Measurements from ENCODE around the gene SMKR1.
"Not testable (repeated sequence)": the region's sequence is repeated elsewhere in the genome, so short reads cannot be mapped to it uniquely, and the experiment has no call there.

SMKR1 gene

GRCh38 chr7:129489491-129489890, 12.8 kb upstream of the SMKR1 start:
- no peak for DNase-seq

- no peak for DNase-seq
These were observed 9.9 kb upstream of the SMKR1 start for GRCh38 chr7:129492391-129492790.

- DNase-seq, result no peak
These were observed 8.8 kb upstream of the SMKR1 start for GRCh38 chr7:129493555-129493954.

- DNase-seq, result no peak
These were observed 8.3 kb upstream of the SMKR1 start for GRCh38 chr7:129494041-129494440.

- DNase-seq, result no peak
These were observed 6.3 kb upstream of the SMKR1 start for GRCh38 chr7:129495987-129496386.

- DNase-seq, result no peak
These were observed 5.7 kb upstream of the SMKR1 start for GRCh38 chr7:129496653-129497052.

GRCh38 chr7:129497156-129497555, 5.2 kb upstream of the SMKR1 start:
- no peak for DNase-seq

GRCh38 chr7:129498021-129498420, 4.3 kb upstream of the SMKR1 start:
- DNase-seq, result no peak

GRCh38 chr7:129499999-129500398, 2.3 kb upstream of the SMKR1 start:
- DNase-seq, result no peak

- no peak for DNase-seq
These were observed 666 bp downstream of the SMKR1 start for GRCh38 chr7:129502708-129503685.

GRCh38 chr7:129503725-129504124, 1.4 kb downstream of the SMKR1 start:
- DNase-seq, result no peak

- DNase-seq, result no peak
These were observed 9.9 kb downstream of the SMKR1 start for GRCh38 chr7:129512192-129512591.

- no peak for DNase-seq
These were observed 11.2 kb downstream of the SMKR1 start for GRCh38 chr7:129513546-129513945.

- no peak for DNase-seq
These were observed 12.4 kb downstream of the SMKR1 start for GRCh38 chr7:129514683-129515082.

- no peak for DNase-seq
These were observed 13.1 kb downstream of the SMKR1 start for GRCh38 chr7:129515381-129515780.

- no peak for DNase-seq
These were observed 15.6 kb downstream of the SMKR1 start for GRCh38 chr7:129517931-129518330.

GRCh38 chr7:129519464-129519863, 17.1 kb downstream of the SMKR1 start:
- no peak for DNase-seq

GRCh38 chr7:129522088-129522970, 20.0 kb downstream of the SMKR1 start:
- DNase-seq, result no peak

- no peak for DNase-seq
These were observed 20.6 kb downstream of the SMKR1 start for GRCh38 chr7:129522971-129523340.

GRCh38 chr7:129523924-129524323, 21.6 kb downstream of the SMKR1 start:
- no peak for DNase-seq

GRCh38 chr7:129524405-129524804, 22.1 kb downstream of the SMKR1 start:
- not testable (repeated sequence) for DNase-seq

GRCh38 chr7:129525225-129525862, 23.0 kb downstream of the SMKR1 start:
- DNase-seq, result no peak

- DNase-seq, result no peak
These were observed 27.3 kb downstream of the SMKR1 start for GRCh38 chr7:129529643-129530042.

Data from SHP77 (cell line).